A549 treated with GW870086 at 1 μM for 4 hours (cell line): ENCODE results near the gene SLC6A4. TPM values are rescaled to one million over a fixed set of nuclear protein-coding genes. Genes with fewer than 3 reads are reported as not detected.

Experiments used
- total RNA-seq: library from RNA; stranded (reverse); fragments of 200-300 nt; extraction: Qiagen RNA extraction; gene quantifications from 5 replicates; pipeline ENCODE4 v1.2.3, GENCODE V29; 2022; ENCODE audit warnings: low read depth

Gene SLC6A4
- total RNA-seq, result 0.02 to 0.05 TPM in 2 of 5 replicates, not detected in the others

GRCh38 chr17:30235386-30236296 lies at the start of gene SLC6A4:
Gene SLC6A4 (minus strand): TSS chr17:30235697. CDS start chr17:30221958, 13,739 bp downstream.

Other genes with a start within 250 kb of the SLC6A4 start
- gene NSRP1, start 118.9 kb downstream of the SLC6A4 start, total RNA-seq, result 25.9 to 32.7 TPM (median 29.8 TPM) in 5 replicates
- 42.7 to 47.5 TPM (median 45.9 TPM) in 5 replicates for gene BLMH, start 56.2 kb upstream of the SLC6A4 start, total RNA-seq
- not detected in 5 replicates for gene TMIGD1, start 98.4 kb upstream of the SLC6A4 start, total RNA-seq
- 19.9 to 34.4 TPM (median 30.4 TPM) in 5 replicates for gene CPD, start 143.2 kb upstream of the SLC6A4 start, total RNA-seq
- gene GOSR1, start 241.7 kb upstream of the SLC6A4 start, total RNA-seq, result 32.2 to 46.9 TPM (median 39.2 TPM) in 5 replicates